ENCODE data around the gene CALY. TPM values are rescaled to one million over a fixed set of nuclear protein-coding genes. Genes with fewer than 3 reads are reported as not detected.

The CALY gene
- total RNA-seq, 3 donors from 2014 or later (not counting 1 experiment from before 2014, with no cell fraction given): not detected

DNA sequence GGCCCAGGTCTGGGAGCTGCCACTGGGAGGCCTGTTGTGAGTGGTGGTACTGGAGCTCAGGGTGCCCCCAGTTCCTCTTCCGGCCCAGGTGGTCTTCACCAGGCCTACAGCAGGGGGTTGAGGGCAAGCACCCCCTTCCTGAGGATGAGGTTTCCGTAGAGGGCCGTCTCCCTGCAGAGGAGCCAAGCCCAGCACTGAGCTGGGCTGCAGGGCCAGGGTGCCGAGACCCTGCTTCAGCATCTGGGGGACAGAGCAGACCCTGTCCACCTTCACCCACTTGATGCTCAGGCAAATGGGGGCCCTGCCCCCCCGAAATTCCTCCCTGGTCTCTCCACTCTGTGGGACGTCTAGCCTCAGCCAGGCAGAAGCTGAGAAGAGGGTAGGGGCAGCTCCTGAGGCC, 18.6 kb upstream of the CALY start:
- intact Hi-C loops (cut with micrococcal nuclease): no loop called here
- no peaks in the 10 kb centered on the region for H3K27me3 ChIP-seq (ENCODE audit: control insufficient read depth, insufficient read depth, low read length)
- Mint-ChIP-seq H3K27me3 (ENCODE audit: low read depth in 2 of 2) (no peaks in the 10 kb centered on the region), H3K36me3 (no peaks in the 10 kb centered on the region), H3K27ac (no peak overlapping the region), H3K9me3 (no peaks in the 10 kb centered on the region), H3K4me3 (no peak overlapping the region), H3K4me1 (no peaks in the 10 kb centered on the region)
- TF ChIP-seq, protein P1, sequence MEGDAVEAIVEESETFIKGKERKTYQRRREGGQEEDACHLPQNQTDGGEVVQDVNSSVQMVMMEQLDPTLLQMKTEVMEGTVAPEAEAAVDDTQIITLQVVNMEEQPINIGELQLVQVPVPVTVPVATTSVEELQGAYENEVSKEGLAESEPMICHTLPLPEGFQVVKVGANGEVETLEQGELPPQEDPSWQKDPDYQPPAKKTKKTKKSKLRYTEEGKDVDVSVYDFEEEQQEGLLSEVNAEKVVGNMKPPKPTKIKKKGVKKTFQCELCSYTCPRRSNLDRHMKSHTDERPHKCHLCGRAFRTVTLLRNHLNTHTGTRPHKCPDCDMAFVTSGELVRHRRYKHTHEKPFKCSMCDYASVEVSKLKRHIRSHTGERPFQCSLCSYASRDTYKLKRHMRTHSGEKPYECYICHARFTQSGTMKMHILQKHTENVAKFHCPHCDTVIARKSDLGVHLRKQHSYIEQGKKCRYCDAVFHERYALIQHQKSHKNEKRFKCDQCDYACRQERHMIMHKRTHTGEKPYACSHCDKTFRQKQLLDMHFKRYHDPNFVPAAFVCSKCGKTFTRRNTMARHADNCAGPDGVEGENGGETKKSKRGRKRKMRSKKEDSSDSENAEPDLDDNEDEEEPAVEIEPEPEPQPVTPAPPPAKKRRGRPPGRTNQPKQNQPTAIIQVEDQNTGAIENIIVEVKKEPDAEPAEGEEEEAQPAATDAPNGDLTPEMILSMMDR (IDR thresholded peaks at IDR 0.05): no peak
- 96% methylated on average over 6 of the region's 6 CpGs for WGBS (ENCODE audit: insufficient coverage)
- no peak overlapping the region for H3K4me3 ChIP-seq (ENCODE audit: low read length)
- peaks cover 10% of the 10 kb centered on the region for H3K4me1 ChIP-seq (ENCODE audit: control insufficient read depth, insufficient read depth, low read length)
- no peak overlapping the region for H3K27ac ChIP-seq (ENCODE audit: low read length)
- ATAC-seq (no peak), DNase-seq (no peak)
- H3K9me3 ChIP-seq (ENCODE audit: control insufficient read depth, insufficient read depth, low read length): no peaks in the 10 kb centered on the region
- H3K36me3 ChIP-seq (ENCODE audit: control insufficient read depth, insufficient read depth, low read length): no peaks in the 10 kb centered on the region

DNA sequence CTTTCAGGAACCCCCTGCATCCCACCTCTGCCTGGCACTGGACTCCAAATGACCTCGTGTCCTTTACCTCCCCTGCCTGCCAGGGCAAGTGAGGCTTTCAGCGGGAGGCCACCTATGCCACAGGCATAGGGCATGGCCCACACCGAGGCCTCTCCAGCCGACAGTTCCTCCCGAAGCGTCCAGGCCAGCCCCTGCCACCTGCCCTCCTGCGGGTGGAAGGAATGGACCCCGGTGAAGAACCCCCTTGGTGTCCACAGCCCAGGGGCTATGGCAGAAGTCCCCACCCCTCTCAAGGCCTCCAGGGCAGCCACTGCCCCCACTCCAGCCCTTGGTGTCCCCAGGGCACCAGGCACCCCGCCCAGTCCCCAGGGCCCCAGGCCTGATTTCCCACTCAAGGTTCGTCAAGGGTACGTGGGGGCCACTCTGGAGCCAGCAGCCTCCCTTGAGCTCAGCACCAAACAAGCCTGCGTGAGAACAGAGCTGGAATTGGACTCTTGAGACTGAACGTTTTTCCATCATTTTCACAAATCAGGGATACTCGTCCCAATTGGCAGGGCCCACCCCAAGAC, 18.1 kb upstream of the CALY start:
- Histone ChIP-seq H3K4me1 (ENCODE audit: control insufficient read depth, insufficient read depth, low read length) (peaks cover 10% of the 10 kb centered on the region), H3K36me3 (ENCODE audit: control insufficient read depth, insufficient read depth, low read length) (no peaks in the 10 kb centered on the region), H3K4me3 (ENCODE audit: low read length) (no peak overlapping the region), H3K27me3 (ENCODE audit: control insufficient read depth, insufficient read depth, low read length) (no peaks in the 10 kb centered on the region), H3K9me3 (ENCODE audit: control insufficient read depth, insufficient read depth, low read length) (no peaks in the 10 kb centered on the region), H3K27ac (ENCODE audit: low read length) (no peak overlapping the region)
- ATAC-seq (no peak), DNase-seq (no peak)
- no peak overlapping the region for H3K4me3 Mint-ChIP-seq
- no peak overlapping the region for H3K27ac Mint-ChIP-seq
- H3K9me3 Mint-ChIP-seq: no peaks in the 10 kb centered on the region
- H3K36me3 Mint-ChIP-seq: no peaks in the 10 kb centered on the region
- intact Hi-C loops (cut with micrococcal nuclease): no loop called here
- 96% methylated on average over 14 of the region's 14 CpGs for WGBS (ENCODE audit: insufficient coverage)
- H3K27me3 Mint-ChIP-seq (ENCODE audit: low read depth in 2 of 2): no peaks in the 10 kb centered on the region
- TF ChIP-seq, protein P1 (IDR thresholded peaks at IDR 0.05): no peak
- H3K4me1 Mint-ChIP-seq: no peaks in the 10 kb centered on the region

DNA sequence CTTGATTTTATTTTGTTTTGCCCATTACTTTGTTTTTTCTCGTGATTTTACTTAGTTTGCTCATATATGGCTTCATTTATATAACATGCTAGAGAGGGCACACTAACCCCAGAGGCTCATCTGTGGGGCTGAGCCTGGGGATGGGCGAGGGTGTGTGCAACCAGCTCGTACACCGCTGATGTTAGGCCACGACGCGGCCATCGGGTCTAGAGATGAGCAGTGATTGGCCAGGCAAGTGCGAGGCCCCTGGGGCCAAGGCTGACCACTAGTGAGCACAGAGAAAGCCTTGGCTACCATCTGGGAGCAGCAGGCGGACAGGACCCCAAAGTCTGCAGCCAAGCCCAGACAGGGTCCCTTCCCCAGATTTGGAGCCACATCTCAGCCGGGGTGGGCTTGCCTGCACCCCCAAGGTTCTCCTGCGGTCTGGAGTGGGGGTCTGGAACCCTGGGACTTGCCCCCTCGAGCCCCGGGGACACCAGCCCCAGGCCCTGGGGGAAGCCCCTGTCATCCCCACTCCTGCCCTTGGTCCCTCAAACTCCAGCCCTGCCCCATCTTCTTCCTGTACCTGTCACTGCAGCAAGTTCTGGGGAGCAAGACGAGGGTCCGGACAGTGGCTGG, 17.4 kb upstream of the CALY start:
- peaks cover 0 to 4% of the 10 kb centered on the region in 2 donors for H3K27me3 Mint-ChIP-seq (ENCODE audit: low read depth in 2 of 2)
- WGBS (ENCODE audit: insufficient coverage): 83% methylated on average over 16 of the region's 16 CpGs
- H3K36me3 ChIP-seq (ENCODE audit: control insufficient read depth, insufficient read depth, low read length): no peaks in the 10 kb centered on the region
- intact Hi-C loops (cut with micrococcal nuclease): no loop called here
- DNase-seq (no peak), ATAC-seq (no peak)
- no peaks in the 10 kb centered on the region for H3K36me3 Mint-ChIP-seq
- peaks cover 10% of the 10 kb centered on the region for H3K4me1 ChIP-seq (ENCODE audit: control insufficient read depth, insufficient read depth, low read length)
- H3K4me1 Mint-ChIP-seq: peaks cover 0 to 3% of the 10 kb centered on the region in 2 donors
- H3K4me3 ChIP-seq (ENCODE audit: low read length): no peak overlapping the region
- H3K4me3 Mint-ChIP-seq: no peak overlapping the region
- TF ChIP-seq, protein P1 (IDR thresholded peaks at IDR 0.05): no peak
- no peak overlapping the region for H3K27ac ChIP-seq (ENCODE audit: low read length)
- H3K9me3 ChIP-seq (ENCODE audit: control insufficient read depth, insufficient read depth, low read length): no peaks in the 10 kb centered on the region
- no peaks in the 10 kb centered on the region for H3K9me3 Mint-ChIP-seq
- no peaks in the 10 kb centered on the region for H3K27me3 ChIP-seq (ENCODE audit: control insufficient read depth, insufficient read depth, low read length)
- no peak overlapping the region for H3K27ac Mint-ChIP-seq
